ENCODE data around the gene PDLIM4.

DNA sequence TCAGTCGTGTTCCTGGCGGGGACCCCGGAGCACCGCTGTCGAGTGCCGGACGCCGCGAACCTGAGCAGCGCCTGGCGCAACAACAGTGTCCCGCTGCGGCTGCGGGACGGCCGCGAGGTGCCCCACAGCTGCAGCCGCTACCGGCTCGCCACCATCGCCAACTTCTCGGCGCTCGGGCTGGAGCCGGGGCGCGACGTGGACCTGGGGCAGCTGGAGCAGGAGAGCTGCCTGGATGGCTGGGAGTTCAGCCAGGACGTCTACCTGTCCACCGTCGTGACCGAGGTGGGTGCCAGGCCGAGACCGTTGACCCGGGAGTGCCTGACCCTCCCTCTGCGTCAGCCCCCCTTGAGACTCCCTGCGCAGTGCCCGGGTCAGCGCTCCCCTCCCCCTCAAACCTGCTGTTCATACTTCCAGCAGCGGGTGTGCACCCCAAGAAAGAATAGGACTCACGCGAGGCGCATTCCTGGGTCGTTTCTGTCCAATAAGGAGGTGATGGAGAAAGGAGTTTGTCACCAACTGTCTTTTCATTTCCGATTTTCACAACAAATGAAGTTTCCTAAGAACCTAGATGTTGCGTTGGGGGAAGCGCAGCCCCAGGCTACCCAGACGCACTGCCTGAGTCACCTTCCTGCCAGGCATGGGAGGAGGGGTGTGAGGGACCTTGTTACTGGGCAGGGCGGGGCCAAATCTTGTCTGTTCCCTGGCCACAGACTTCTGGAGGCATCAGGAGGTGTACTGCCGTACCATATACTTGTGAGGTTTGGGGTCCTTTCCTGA lies 37.4 kb downstream of the PDLIM4 start:
- TF ChIP-seq POLR2A (IDR thresholded peaks at IDR 0.05; ENCODE audit: low read length) (no peak), TP53 (CRISPR knock-in tag; IDR thresholded peaks at IDR 0.05) (no peak), CEBPB (IDR thresholded peaks at IDR 0.05) (peak in 1 of 2 experiments; percentile 32; a peak in 1 of 4 replicates)
- TF ChIP-seq, protein P1, sequence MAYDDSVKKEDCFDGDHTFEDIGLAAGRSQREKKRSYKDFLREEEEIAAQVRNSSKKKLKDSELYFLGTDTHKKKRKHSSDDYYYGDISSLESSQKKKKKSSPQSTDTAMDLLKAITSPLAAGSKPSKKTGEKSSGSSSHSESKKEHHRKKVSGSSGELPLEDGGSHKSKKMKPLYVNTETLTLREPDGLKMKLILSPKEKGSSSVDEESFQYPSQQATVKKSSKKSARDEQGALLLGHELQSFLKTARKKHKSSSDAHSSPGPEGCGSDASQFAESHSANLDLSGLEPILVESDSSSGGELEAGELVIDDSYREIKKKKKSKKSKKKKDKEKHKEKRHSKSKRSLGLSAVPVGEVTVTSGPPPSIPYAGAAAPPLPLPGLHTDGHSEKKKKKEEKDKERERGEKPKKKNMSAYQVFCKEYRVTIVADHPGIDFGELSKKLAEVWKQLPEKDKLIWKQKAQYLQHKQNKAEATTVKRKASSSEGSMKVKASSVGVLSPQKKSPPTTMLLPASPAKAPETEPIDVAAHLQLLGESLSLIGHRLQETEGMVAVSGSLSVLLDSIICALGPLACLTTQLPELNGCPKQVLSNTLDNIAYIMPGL (CRISPR knock-in tag; IDR thresholded peaks at IDR 0.05; ENCODE audit: borderline replicate concordance), result no peak
- TF ChIP-seq, protein P2, sequence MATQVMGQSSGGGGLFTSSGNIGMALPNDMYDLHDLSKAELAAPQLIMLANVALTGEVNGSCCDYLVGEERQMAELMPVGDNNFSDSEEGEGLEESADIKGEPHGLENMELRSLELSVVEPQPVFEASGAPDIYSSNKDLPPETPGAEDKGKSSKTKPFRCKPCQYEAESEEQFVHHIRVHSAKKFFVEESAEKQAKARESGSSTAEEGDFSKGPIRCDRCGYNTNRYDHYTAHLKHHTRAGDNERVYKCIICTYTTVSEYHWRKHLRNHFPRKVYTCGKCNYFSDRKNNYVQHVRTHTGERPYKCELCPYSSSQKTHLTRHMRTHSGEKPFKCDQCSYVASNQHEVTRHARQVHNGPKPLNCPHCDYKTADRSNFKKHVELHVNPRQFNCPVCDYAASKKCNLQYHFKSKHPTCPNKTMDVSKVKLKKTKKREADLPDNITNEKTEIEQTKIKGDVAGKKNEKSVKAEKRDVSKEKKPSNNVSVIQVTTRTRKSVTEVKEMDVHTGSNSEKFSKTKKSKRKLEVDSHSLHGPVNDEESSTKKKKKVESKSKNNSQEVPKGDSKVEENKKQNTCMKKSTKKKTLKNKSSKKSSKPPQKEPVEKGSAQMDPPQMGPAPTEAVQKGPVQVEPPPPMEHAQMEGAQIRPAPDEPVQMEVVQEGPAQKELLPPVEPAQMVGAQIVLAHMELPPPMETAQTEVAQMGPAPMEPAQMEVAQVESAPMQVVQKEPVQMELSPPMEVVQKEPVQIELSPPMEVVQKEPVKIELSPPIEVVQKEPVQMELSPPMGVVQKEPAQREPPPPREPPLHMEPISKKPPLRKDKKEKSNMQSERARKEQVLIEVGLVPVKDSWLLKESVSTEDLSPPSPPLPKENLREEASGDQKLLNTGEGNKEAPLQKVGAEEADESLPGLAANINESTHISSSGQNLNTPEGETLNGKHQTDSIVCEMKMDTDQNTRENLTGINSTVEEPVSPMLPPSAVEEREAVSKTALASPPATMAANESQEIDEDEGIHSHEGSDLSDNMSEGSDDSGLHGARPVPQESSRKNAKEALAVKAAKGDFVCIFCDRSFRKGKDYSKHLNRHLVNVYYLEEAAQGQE (IDR thresholded peaks at IDR 0.05), result no peak

Data from A549 (cell line).